Vagina (tissue), 2 donors: ENCODE results near the gene CCR7.

ENCODE experiments used
- POLR2A ChIP-seq, 2 donors: fragments of 450-650 bp; IDR thresholded peaks; one replicate each; pipeline ENCODE4 v1.6.1; 2017; ENCODE audit warnings: antibody characterized with exemption in 2 of 2, mild to moderate bottlenecking in 2 of 2, moderate library complexity in 2 of 2
- TF ChIP-seq, protein P1 (sequence below), 3 experiments: fragments of 450-650 bp in 2 of 3; fragments of 200-600 bp in 1 of 3; sonication (generic) in 1 of 3; IDR thresholded peaks; one replicate each; pipeline ENCODE4 v1.5.1; 2017 to 2019; ENCODE audit warnings: antibody characterized with exemption in 3 of 3, mild to moderate bottlenecking in 2 of 3, moderate library complexity in 2 of 3

DNA sequence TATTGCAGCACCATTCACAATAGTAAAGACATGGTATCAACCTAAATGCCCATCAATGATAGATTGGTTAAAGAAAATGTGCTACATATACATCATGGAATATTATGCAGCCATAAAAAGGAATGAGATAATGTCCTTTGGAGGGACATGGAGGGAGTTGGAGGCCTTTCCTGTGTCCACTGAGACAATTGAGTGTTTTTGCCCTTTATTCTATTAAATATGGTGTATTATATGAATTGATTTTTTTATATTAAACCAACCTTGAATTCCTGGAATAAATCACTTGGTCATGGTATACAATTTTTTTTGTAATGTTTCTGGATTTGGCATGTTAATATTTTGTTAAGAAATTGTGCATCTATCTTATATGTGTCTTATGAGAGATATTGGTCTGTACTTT lies 9.0 kb upstream of the CCR7 start:
- TF ChIP-seq POLR2A (IDR thresholded peaks at IDR 0.05) = no peak
- TF ChIP-seq, protein P1, sequence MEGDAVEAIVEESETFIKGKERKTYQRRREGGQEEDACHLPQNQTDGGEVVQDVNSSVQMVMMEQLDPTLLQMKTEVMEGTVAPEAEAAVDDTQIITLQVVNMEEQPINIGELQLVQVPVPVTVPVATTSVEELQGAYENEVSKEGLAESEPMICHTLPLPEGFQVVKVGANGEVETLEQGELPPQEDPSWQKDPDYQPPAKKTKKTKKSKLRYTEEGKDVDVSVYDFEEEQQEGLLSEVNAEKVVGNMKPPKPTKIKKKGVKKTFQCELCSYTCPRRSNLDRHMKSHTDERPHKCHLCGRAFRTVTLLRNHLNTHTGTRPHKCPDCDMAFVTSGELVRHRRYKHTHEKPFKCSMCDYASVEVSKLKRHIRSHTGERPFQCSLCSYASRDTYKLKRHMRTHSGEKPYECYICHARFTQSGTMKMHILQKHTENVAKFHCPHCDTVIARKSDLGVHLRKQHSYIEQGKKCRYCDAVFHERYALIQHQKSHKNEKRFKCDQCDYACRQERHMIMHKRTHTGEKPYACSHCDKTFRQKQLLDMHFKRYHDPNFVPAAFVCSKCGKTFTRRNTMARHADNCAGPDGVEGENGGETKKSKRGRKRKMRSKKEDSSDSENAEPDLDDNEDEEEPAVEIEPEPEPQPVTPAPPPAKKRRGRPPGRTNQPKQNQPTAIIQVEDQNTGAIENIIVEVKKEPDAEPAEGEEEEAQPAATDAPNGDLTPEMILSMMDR (IDR thresholded peaks at IDR 0.05) = no peak
